Activated CD4-positive, alpha-beta T cell treated with anti-CD3 and anti-CD28 coated beads for 24 hours (primary cell): ENCODE data around the gene SNX20.

Experiments
- DNase-seq, 2 donors: peaks; one replicate each; pipeline ENCODE4 v3.0.0-alpha.2; 2020; ENCODE audit warnings: low read depth in 2 of 2

The SNX20 gene

GRCh38 chr16:50681021-50681885 lies at the start of gene SNX20:
SNX20 (minus strand) TSS chr16:50681312; CDS start chr16:50677526, 3,786 bp downstream.
- DNase-seq: peak in 1 of 2 donors; percentile 35

DNA sequence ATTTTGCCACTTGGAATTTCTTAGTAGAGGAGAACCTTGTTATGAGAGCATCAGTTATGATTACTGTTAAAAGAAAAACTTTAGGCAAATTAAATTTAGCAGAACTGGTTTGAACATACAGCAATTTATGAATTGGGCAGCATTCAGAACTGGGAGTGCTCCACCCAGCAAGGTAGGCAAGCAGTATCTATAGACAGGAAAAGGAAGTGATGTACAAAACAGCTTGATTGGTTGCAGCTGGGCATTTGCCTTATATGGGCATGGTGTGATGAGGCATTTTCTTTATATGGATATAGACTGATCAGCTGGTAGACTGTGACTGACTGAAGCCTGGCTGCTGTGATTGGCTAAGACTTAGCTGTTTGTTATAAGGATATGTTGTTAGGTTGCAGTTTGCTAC lies 43.2 kb upstream of the SNX20 start:
- no peak for DNase-seq

DNA sequence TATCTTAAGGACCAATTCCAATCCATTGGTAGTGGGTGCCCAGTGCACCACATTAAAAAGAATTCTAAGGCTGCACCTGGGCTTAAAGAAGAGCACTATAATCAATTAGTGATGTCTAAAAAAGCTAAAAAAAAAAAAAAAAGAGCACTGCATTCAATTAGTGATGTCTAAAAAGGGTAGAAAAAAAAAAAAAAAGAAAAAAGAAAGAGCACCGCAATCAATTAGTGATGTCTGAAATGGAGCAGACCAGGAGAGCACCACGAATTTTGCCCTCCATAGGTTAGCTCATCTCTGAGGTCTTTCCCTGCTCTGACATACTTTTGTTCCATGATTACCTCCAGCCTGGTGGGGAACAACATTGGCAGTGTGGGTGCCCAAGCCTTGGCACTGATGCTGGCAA lies 41.8 kb upstream of the SNX20 start:
- no peak for DNase-seq

GRCh38 chr16:50722405-50722737 lies 41.3 kb upstream of the SNX20 start:
- DNase-seq: no peak

DNA sequence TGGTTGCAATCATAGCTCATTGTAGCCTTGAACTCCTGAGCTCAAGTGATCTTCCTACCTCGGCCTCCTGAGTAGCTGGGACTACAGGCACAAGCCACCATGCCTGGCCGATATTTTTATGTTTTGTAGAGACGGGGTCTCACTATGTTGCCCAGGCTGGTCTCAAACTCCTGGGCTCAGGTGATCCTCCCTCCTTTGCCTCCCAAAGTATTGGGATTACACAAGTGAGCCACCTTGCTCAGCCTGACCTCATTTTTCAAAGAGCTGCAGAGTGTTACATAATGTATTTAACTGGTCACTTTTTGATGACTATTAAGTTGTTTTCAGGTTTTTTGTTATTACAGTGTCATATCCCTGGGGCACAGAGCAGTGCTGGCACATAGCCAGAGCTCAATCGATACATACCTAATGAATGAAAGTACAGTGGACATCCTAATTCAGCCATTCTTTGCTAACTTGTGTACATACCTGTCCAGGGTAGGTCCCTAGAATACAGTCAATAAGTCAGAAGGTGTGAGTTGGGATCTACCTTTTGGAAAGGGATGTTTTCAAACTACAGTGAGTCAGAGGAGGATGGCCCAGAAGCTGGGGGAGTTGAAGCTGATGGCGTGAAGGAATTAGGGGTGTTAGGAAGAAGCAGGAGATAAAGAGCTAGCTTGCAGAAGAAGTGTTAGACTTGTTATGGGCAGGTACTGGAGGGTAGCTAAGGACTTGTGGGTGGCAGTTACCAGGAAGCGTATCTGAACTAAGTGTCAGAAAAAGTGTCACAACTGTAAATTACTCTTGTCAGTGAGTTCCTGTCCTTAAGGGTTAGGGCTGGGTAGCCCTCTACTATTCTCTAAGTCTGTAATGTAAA lies 40.7 kb upstream of the SNX20 start:
- DNase-seq: no peak

DNA sequence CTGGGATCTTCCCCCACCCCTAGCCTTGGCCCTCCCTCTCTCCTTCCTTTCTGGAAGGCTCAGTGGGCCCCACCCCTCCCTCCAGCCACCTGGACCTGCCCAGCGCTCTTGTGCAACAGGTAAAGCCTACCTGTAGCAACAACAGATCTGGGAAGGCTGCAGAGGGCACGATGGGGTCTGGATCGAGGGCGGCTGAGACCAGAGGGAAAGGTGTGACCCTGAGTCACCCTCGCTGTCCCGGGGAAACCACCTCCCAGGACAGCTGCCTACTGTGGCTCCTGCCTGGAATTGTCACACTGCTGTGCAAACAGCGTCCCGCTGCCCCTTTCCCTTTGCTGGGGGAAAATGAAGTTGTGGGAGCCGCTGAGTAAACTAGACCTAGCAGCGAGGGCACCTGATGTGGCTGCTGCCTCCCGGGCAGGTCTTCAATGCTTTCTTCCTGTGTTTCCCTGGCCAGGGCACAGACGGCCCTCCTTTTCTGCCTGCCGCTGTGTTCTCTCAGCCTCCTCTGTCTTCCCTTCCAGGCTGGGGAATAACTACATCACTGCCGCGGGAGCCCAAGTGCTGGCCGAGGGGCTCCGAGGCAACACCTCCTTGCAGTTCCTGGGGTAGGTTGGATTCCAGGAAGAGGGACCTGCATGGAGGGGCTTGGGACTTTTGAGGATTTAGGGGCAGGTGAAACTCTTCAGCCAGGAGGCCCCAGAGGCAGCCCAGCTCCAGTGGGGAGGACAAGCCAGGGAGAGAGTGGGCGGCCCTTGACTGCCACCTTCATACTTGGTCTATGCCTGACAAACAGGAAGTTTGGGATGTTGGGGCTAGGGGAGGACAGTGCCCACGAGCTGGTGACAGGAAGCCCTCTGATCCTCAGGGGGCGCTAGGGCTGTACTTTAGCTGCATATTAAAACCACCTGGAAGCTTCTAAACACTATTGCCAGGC lies 38.6 kb upstream of the SNX20 start:
- DNase-seq: no peak

DNA sequence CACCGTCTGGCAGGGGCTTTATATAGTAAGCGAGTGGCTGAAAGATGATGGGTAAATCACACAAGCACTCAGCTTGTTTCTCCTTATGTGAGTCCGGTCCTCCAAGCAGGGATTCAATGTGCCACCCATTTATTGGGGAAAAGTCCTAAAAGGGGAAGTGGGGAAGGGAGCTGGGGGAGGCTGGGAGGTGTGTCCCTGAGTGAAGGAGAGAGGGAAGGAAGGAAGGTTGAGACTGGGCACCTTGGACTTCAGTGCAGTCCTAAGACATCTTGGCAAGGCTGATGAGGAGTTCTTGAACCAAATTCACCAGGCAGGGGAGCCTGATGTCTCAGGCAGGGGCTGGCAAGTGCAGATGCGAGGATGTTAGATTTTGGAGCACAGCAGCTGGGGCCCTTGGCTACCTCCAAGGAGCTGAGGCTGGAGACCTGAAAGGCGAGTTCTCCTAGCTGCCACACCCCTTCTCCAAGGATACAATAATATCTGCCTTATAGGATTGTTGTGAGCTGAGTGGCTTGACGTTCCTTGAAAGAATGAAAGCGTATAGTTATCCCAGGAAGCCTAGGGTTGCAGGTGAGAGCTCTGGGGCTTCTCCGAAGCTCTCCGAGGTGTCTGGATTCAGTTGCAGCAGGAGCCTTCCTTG lies 37.8 kb upstream of the SNX20 start:
- no peak for DNase-seq

- DNase-seq: no peak
Measured at GRCh38 chr16:50718061-50718760, 37.1 kb upstream of the SNX20 start.

DNA sequence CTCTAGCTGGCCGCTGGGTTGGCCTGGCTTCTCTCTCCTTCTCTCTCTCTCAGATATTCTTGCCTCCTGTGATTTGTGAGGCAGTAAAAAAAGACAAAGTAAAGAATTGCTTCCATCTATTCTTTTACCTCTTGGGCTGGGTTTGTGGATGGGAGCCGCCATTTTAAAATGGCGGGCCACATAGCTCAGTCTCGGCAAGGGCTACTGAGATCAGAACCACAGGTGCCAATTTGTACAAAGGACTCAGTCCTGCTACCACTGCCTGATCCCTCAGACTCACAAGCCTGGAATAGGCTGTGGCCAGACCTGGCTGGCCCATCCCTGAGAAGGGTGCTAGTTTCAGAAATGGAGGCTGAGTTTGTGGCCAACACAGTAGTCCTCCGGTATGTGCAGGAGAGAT lies 36.4 kb upstream of the SNX20 start:
- DNase-seq: no peak

GRCh38 chr16:50717091-50717490 lies 36.0 kb upstream of the SNX20 start:
- no peak for DNase-seq

DNA sequence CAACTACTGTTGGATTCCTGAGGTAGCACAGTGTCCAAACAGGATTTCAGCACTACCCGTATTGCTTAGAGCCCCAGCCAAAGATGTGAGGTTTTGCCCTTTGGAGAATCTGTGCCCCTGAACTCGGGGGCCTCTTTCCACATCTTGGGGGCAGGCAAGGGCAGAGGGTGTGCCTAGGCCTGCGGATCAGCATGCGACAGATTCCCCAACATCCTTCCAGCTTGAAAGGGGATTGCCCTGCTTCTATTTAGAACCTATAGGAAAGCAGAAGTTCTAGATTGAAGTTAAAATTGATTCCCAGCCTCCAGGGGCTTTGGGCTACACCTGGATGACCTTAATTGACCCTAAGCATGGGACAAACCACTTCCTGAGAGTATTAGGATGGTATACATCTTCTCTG lies 31.8 kb upstream of the SNX20 start:
- DNase-seq: no peak

- DNase-seq: no peak
Measured at GRCh38 chr16:50712560-50712898, 31.4 kb upstream of the SNX20 start.

GRCh38 chr16:50711862-50712559 lies 30.9 kb upstream of the SNX20 start:
- DNase-seq: no peak

- no peak for DNase-seq
Measured at GRCh38 chr16:50711040-50711439, 29.9 kb upstream of the SNX20 start.

- DNase-seq: no peak
Measured at GRCh38 chr16:50709980-50710379, 28.9 kb upstream of the SNX20 start.

- no peak for DNase-seq
Measured at GRCh38 chr16:50709061-50709684, 28.1 kb upstream of the SNX20 start.

DNA sequence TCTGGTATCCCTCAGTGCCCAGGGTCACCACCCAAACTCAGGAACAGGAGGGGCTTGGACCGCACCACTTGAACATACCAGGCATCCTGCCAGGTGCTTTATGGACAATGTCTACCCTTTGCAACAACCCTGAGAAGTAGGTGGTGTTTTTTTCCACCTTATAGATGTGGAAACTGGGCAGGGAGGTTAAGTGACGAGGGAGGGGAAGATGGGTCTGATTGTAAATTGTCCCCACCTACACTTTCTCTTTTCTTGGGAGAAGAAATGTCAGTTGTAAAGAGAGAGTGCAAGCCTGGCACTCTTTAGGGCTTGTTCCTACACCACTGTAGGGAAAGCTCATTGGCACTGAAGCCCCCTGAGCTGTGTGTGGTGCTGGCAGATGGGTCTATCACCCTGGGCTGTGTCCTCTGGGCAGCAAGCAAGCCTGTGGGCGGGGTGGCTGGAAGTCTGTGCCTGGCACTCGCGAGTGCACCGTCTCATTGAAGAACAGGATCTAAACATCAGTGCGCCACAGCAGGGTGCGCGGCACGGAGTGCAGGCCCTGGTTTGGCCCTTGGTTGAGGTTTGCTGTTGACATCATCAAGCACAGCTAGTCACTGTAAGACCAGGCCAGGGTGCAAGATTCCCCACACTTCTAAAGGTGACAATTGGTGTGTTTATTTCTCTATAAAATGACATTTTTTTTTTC lies 27.4 kb upstream of the SNX20 start:
- peak in 1 of 2 donors; percentile 33 for DNase-seq

DNA sequence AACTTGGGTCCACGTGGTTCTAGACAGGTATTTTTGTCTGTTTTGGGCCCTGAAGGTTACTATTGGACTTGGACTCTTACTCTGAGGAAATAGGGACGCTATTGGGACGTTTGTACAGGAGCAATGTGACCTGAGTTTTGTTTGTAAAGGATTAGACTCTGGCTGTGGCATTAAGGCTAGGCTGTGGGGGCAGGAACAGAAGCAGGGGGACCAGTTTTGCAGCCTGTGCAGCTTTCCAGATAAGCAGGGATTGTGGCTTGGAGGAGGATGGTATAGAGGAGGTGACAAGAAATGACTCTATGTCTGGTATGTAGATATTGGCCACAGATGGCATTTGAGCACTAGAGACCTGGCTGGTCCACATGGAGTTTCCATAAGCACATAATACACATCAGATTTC lies 25.1 kb upstream of the SNX20 start:
- no peak for DNase-seq

DNA sequence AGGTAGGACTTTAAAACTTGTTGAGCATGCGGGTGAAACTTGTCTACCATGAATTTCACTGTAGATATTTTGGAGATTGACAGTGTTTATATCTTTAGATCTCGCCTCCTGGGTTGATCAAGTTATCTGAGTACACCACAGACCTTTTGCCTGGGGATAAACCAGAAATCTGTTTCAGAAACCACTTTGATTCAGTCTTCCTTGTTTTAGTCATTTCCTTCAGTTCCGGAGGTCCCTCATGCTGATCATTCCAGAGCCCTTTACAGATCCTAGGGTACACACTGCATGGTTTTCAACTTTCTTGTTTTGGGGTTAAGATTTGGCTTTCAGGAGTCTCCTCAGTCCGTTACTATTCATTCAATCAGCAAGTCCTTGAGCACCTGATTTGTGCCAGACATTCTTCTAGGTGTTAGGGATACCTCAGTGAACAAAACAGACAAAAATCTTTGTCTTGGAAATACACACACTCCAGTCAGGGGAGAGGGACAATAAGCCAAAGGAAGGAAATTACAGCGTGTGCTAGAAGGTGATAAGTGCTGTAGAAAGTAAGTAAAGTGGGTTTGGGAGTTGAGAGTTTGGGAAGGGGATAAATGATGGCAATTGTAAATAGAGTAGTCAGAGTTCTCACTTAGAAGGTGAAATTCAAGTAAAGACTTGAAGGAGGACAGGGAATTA lies 24.5 kb upstream of the SNX20 start:
- DNase-seq: no peak
